Erythroblast (primary cell): ENCODE data around the gene MSANTD1.

ENCODE experiments used
- DNase-seq, 2 experiments: peaks; one replicate each; lab custom pipeline; 2025; lab: John Stamatoyannopoulos, UW
- GATA1 ChIP-seq: IDR thresholded peaks from 2 replicates; pipeline ENCODE4 v1.6.1; 2011; ENCODE audit warnings: low read depth, mild to moderate bottlenecking, control low read depth, low read length, moderate library complexity
- POLR2A ChIP-seq: IDR thresholded peaks from 2 replicates; pipeline ENCODE4 v1.6.1; 2011; ENCODE audit warnings: mild to moderate bottlenecking, low read length

Gene MSANTD1

GRCh38 chr4:3241898-3242524 lies 6.9 kb upstream of the MSANTD1 start:
- TF ChIP-seq GATA1 (no peak), POLR2A (no peak)
- DNase-seq = no peak

- no peak for DNase-seq
- no peak for TF ChIP-seq GATA1
- TF ChIP-seq POLR2A = no peak
These were observed 5.7 kb upstream of the MSANTD1 start for GRCh38 chr4:3243136-3243780.

- TF ChIP-seq POLR2A (no peak), GATA1 (no peak)
- DNase-seq = no peak
These were observed 5.0 kb upstream of the MSANTD1 start for GRCh38 chr4:3244002-3244401.

GRCh38 chr4:3244747-3245146 lies 4.2 kb upstream of the MSANTD1 start:
- TF ChIP-seq GATA1 (no peak), POLR2A (no peak)
- DNase-seq = no peak

GRCh38 chr4:3245676-3246075 lies 3.3 kb upstream of the MSANTD1 start:
- DNase-seq = no peak
- no peak for TF ChIP-seq GATA1
- no peak for TF ChIP-seq POLR2A

GRCh38 chr4:3246458-3247398 lies 2.2 kb upstream of the MSANTD1 start:
- no peak for DNase-seq
- TF ChIP-seq POLR2A = no peak
- no peak for TF ChIP-seq GATA1

GRCh38 chr4:3247399-3248177 lies 1.4 kb upstream of the MSANTD1 start:
- DNase-seq = no peak
- TF ChIP-seq GATA1 (no peak), POLR2A (no peak)

GRCh38 chr4:3248178-3248480 lies 830 bp upstream of the MSANTD1 start:
- DNase-seq = no peak

GRCh38 chr4:3249711-3250437 lies 915 bp downstream of the MSANTD1 start:
- no peak for TF ChIP-seq GATA1
- no peak for TF ChIP-seq POLR2A
- DNase-seq = no peak

More at GRCh38 chr4:3248178-3248480, 830 bp upstream of the MSANTD1 start:
- no peak for TF ChIP-seq GATA1
- no peak for TF ChIP-seq POLR2A

GRCh38 chr4:3250438-3250955 lies 1.5 kb downstream of the MSANTD1 start:
- DNase-seq = no peak
- no peak for TF ChIP-seq POLR2A

GRCh38 chr4:3250956-3251690 lies 2.2 kb downstream of the MSANTD1 start:
- no peak for TF ChIP-seq POLR2A
- no peak for TF ChIP-seq GATA1
- no peak for DNase-seq
